OCI-LY7 (cell line): Measurements from ENCODE around the gene RICTOR.
"Not testable (repeated sequence)": the region's sequence is repeated elsewhere in the genome, so short reads cannot be mapped to it uniquely, and the experiment has no call there.

ENCODE experiments used
- EZH2phosphoT487 ChIP-seq: fragments of 200-600 bp; sonication (generic); IDR thresholded peaks from 2 replicates; pipeline ENCODE4 v1.6.1; 2018; ENCODE audit warnings: low read depth, borderline replicate concordance, mild to moderate bottlenecking, mixed run types, antibody characterized with exemption, low read length, moderate library complexity, mixed read lengths
- TF ChIP-seq, protein P1 (sequence below): fragments of 200-600 bp; sonication (generic); conservative IDR thresholded peaks from 2 replicates; pipeline ENCODE4 v1.5.1; 2014; ENCODE audit warnings: mild to moderate bottlenecking, antibody characterized with exemption, low read length, moderate library complexity, mixed read lengths

DNA sequence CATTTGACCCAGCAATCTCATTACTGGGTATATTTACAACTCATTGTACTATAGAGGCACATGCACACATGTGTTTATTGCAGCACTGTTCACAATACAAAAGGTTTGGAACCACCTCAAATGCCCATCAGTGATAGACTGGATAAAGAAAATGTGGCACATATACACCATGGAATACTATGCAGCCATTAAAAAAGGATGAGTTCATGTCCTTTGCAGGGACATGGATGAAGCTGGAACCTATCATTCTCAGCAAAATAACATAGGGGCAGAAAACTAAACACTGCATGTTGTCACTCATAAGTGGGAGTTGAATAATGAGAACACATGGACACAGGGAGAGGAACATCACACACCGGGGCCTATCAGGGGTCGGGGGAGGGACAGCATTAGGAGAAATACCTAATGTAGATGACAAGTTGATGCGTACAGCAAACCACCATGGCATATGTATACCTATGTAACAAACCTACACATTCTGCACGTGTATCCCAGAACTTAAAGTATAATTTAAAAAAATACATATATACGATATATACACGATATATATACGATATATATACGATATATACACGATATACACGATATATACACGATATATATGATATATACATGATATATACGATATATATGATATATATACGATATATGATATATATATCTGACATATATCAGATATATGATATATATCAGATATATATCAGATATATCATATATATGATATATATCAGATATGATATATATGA is 84.1 kb downstream of the RICTOR start:
- TF ChIP-seq, protein P1, sequence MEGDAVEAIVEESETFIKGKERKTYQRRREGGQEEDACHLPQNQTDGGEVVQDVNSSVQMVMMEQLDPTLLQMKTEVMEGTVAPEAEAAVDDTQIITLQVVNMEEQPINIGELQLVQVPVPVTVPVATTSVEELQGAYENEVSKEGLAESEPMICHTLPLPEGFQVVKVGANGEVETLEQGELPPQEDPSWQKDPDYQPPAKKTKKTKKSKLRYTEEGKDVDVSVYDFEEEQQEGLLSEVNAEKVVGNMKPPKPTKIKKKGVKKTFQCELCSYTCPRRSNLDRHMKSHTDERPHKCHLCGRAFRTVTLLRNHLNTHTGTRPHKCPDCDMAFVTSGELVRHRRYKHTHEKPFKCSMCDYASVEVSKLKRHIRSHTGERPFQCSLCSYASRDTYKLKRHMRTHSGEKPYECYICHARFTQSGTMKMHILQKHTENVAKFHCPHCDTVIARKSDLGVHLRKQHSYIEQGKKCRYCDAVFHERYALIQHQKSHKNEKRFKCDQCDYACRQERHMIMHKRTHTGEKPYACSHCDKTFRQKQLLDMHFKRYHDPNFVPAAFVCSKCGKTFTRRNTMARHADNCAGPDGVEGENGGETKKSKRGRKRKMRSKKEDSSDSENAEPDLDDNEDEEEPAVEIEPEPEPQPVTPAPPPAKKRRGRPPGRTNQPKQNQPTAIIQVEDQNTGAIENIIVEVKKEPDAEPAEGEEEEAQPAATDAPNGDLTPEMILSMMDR, result not testable (repeated sequence)
- not testable (repeated sequence) for TF ChIP-seq EZH2phosphoT487
